A204.1 (cell line): ENCODE measurements around the gene LRP5.
"Not testable (repeated sequence)": the region's sequence is repeated elsewhere in the genome, so short reads cannot be mapped to it uniquely, and the experiment has no call there.

Experiments used
- FAIRE-seq: peaks from 2 replicates; lab custom pipeline; 2012; peaks lifted over from hg19 to GRCh38; lab: Jason Lieb, UNC

Gene LRP5

DNA sequence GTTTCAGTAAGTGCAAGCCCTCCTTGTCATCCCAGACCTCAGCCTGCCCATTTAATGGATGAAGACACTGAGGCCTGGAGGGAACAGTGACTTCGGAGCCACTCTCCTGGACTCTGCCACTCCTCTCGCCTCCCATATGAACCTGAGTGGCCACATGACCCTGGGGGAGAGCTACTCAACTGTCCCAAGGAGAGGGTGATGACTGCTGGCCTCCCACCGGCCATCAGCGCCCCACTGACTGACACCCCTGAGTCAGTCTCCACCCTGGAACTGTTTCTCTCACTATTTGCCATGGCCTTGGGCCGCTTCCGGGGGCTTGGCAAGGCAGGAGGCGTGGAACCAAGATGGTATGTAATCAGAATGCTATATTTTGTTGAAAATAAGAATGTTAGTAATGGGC, 17.1 kb downstream of the LRP5 start:
- FAIRE-seq, result no peak

DNA sequence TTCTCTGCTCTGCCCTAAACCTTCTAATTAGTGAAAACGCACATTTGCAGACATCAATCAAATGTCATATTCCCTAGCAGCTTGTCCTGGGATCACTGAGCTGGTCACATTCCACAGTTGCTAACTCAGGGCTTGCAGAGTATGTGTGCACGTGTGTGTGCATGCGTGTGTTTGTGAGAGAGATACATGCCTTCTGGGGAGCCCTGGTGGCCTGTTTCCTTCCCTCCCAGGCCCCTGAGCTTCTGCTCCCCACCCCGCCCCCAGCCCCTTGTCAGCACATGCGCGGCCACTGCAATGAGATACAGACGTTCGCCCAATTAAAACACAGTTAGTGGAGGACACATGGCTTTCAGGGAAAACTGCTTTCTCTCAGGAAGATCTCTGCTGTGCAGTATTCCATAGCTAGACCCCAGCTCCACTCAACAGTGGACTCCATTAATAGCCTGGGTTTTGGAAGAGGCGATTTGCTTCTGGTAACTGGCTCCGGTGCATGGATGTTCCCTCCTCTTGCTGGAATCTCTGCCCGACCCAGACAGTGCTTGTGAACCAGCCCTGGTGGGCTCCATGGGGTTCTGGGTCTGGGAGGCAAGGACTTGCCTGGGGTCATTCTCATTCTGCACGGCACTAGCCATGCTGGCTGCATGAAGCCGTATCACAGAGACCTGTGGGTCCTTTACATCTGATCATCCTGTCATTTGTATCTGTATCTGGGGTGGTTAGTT, 17.7 kb downstream of the LRP5 start:
- no peak for FAIRE-seq

DNA sequence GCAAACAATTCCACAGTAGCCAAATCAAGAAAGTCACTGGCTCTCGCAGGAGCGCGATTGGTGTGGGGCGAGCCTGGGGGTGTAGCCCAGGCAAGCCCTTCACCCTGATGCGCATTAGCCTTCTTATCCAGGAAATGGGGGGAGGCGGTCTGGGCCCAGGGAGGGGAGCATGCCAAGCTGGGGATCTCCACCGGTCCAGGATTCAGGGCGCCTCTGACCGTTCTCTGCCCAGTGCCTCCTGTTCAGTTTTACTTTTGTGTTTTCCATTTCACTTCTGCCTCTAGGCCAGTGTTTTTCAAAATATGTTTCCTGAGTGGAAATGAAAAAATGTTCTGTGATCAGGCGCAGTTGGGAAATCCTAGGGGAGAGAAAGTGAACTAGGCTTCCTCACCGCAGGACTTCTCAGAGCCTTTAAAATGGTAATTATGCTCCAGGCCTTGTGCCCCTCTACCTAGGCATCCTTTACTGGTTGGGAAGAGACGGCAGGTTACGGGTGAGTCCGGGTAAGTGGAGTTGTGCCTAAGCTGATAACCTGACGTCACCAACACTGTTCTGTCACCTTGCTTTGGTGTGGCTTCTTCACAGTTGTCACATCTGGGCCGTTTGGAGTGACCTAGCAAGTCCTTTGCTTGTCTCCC, 18.4 kb downstream of the LRP5 start:
- FAIRE-seq, result no peak

DNA sequence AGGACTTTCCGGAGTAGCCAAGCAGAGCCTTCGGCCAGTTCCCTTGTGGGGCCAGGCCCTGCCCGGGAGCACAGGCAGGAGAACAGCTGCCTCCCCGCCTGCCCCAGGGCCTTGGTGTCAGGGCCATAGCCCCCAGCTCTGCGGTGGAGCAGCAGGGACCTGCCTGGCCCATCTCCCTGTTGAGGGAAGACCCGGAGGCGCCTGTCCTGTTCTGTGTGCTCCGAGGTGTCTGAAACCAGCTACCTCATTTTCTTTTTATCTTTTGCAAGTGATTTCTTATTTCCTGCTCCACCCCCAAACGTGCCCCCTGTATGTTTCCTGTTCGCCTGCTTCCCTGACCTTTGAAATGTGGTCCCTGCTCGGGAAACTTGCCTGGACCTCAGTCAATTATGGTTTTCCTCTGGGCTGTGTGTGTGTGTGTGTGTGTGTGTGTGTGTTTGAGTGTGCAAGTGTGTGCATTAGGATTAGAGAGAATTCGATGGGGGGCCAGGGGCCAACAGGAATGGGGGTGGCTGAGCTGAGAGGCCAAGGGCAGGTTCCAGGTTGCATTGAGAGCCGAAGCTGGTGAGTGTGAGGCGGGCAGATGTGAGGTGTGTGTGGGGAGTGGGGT, 19.1 kb downstream of the LRP5 start:
- FAIRE-seq, result no peak

DNA sequence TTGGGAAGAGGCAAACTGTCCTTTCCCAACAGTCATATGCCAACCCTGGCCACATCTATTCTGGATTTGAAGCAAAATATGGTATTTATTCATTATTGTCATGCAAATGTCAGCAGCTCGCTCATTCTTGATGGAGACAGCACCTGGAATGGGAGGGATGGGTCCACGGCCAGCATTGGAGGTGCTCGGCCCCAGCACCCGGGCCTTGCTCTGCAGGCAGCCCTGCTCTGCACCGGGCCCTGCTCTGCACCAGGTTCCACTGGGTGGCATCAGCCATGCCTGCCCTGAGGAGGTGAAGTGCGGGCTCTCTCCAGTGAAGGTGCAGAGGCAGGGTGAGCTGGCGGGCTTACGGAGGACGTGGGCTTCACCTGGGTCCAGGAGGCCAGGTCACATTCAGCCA, 19.8 kb downstream of the LRP5 start:
- no peak for FAIRE-seq

DNA sequence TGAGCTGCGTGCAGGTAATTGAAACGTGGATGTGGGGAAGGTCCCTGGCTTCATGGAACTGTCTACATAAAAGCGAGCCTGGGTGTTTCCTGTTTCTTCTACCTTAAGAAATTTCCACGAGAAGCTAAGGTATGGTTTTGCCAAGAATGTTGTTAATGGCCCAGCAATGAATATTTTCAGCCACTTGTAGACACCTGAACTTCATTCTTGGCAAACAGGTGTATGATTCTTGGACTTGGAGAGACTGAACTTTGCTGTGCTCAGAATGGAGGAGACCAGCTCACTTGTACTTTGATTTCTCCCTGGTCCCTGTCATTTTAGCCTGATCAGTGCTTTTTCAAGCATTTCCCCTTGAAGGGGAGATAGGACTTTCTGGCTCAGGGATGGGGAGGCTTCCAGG, 20.8 kb downstream of the LRP5 start:
- no peak for FAIRE-seq

DNA sequence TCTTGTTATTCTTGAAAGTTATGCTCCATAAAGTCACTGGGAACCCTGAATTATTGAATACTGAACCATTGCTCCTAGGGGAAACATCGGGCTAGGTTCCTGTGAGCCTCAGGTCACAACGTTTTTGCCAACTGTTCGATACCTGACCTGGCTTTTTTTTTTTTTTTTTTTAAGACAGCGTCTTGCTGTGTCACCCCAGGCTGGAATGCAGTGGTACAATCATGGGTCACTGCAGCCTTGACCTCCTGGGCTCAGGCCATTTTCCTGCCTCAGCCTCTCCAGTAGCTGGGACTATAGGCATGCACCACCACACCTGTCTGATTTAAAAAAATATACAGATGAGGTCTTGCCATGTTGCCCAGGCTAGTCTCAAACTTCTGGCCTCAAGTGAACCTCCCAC, 22.5 kb downstream of the LRP5 start:
- no peak for FAIRE-seq

DNA sequence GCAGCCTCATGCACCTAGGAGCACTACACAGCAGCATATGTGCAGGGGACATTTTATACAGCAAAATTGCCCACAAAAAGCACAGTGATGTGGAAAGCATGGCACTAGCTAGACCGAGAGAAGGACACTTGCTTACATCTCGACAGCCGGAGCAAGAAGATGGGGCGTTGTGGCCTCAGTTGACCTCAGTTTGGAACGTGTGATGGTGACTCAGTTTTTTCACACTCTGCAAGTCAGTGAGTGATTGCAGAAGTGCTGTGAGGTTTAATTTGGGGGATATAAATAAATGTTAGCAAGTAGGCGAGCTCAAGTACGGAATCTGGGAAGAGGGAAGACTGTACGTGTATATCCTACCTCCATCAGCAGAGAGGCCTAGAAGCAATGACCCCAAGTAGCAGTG, 23.3 kb downstream of the LRP5 start:
- FAIRE-seq, result no peak

DNA sequence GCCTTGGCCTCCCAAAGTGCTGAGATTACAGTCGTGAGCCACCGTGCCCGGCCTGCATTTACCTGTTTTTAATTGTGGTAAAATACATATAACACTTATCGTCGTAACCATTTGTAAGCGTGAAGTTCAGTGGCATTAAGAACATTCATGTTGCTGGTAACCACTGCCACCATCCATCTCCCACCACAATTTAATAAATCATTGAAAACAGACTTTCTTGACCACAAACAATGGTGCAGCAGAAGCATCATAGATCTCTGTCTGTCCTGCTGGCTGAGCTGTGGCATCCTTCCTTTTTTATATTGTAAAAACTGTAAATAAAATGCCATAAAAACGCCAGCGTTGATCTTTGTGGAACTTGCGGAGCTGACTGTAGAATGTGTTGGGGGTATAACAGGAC, 24.3 kb downstream of the LRP5 start:
- no peak for FAIRE-seq

DNA sequence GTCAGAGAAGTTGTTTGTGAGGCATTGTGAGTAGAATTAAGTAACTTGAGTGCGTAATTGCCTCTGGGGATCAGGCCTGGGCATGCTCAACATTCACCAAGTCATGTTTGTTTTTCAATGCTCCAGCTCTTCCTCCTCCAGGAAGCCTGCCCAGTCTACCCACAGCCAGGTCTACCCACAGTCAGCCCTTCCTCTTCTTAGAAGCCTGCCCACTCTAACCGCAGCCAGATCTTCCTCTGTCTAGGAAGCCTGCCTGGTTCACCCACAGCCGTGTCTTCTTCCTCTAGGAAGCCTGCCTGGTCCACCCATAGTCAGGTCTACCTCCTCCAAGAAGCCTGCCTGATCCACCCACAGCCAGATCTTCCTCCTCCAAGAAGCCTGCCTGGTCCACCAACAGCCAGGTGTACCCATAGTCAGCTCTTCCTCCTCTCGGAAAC, 25.0 kb downstream of the LRP5 start:
- FAIRE-seq, result no peak

DNA sequence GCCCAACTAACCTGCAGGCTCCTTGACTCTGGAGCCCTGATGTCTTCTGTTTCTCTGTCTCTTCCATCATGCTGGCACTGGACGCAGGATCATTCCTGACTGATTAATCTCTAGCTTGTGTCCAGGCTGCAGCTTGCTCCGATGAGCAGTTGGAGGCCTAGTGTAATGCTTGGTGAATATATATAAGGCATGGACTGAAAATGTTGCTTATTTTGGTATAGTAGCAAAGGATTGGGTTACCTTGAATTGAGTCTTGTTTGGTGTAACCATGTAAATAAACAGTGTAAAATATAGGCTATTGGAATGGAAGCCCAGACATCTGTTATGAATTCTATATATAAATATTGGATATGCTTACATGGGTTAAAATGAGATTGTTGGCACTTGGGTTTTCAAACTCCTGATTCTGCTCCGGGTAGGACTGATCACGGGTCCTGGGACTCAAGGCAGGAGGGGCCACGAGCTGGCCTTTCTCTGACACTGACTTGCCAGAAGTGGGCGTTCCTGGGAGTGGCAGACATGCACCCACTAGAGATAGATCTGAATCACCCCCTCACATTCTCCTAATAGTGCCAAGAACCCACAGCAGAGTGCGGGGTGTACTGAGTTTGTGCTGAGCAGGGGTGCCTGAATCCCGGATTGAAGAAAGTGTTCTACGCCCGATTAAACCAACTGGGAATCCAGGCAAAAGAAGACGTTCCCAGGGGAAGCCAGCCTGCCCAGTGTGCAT, 25.8 kb downstream of the LRP5 start:
- no peak for FAIRE-seq

DNA sequence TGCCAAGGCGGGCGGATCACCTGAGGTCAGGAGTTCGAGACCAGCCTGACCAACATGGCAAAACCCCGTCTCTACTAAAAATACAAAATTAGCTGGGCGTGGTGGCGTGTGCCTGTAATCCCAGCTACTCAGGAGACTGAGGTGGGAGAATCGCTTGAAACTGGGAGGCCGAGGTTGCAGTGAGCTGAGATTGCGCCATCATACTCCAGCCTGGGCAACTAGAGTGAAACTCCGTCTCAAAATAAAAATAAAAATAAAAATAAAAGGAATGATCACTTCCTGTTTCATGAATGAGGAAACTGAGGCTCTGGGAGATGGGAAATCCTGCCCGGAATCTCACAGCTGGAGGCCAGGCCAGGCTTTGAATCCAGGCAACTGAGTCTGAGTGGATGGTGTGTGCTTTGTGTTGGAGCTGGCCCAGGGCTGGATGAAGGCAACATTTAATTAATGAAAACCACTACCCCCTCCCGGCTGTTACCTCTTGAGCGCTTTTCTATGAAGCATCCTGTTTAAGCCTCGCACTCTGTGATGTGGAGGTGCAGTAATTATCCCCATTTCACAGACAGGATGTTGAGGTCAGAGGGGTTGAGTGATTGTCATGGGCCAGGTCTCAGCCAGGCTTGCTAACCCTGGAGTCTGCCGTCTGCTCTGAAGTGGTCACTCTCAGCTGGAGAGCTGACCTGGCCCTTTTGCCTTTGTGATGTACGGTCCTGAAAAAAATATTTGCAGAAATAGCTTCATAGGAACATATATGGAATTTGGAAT, 27.8 kb downstream of the LRP5 start:
- FAIRE-seq, result no peak

DNA sequence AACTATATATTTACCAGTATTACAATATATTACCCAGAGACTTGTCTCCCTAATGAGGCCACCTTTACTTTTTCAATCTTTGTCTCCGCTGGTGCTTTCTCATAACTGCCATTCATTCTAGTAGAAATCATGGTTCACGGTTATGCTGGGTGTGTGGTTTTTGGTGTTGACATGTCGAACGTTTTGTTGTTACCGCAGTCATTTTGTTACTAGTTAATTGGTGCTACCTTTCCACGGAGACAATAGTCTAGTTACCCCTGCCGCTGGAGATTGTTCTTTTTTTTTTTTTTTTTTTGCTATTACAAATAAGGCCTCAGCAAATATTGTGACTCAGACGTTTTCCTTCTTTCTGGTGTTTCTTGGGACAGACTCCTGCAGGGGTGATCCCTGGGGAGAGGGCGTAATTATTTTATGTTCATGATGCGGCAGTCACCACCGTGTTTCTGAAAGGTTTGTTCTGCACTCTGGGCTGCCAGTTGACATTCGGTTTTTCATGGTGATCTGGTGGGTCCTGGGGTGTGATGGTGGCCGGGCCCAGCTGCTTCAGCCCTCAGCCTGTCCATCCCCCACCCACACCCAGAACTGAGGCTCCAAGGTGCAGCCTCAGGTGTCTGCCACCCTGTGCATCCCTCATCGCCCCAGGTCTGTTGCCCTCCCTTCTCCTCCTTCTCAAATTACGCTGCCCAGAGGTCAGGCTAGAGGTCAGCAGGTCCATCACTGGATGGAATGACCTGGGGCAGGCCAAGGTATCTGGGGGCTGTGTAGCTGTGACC, 28.6 kb downstream of the LRP5 start:
- FAIRE-seq, result no peak

DNA sequence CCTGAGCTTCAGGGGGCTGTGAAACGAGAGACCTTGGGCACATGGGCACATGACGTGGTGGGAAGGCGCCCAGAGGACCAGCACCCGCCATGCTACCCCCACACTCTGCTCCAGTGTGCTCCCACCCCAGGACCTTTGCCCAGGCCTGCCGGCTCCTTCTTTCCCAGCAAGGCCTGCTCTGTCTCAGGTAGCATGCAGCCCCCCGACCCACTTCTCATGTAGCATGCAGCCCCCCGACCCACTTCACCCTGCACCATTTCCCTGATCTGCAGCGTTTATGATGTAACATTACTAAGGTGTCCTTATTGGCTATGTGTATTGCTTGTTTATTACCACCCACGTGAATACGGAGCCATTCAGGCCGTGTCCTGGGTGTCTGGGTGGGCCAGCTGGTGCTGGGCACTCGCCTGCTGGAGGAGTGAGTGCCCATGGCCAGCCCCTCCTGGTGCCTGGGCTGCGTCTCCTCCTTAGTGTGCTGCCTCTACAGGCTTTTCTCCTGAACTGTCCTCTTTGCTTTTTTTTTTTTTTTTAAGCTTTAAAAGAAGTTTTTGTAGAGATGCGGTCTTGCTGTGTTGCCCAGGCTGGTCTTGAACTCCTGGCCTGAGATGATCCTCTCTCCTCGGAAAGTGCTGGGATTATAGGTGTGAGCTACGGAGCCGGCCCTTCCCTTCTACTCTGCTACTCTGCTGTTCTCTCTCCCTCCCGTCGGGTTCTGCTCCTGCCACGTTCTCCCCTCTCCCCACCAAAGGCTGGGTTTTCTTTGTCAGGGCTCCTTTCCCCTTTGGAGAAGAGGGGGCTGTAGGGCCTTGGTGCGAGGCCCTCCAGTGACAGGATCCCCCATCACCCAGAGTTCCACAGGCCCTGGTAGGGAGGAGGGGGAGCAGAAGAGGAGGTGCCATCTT, 29.4 kb downstream of the LRP5 start:
- FAIRE-seq, result no peak

DNA sequence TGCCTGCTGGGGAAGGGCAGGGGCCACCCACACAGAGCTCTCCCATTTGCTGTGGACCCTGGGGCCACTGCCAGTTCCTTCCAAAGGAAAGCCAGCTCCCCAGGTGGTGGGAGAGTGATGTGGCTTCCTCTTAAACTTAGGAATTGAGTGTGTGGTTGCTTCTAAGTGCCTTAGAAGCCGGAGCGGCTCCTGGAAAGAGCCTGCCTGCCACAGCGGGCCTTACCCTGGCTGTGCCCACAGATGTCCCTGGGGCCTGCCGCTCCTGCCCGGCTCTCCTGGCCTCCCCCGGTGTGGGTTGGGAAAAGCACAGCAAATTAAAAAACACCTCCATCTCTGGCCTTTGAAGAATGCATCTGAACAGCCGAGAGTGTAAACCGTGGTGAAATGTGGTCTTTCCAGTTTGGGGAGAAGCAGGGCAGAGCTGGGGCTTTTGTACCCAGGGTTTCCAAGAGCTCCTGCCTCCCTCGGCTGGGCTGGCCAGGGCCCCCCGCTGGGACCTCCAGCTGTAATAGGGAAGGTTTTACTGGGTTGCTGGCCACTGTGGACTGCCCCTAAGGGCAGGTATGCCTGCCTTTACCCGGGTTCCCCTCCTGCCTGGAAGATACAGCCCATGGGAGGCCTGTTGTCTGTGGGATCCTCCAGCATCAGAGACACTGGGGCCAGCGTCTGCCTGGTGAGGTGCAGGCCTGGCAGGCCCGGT, 30.2 kb downstream of the LRP5 start:
- no peak for FAIRE-seq

DNA sequence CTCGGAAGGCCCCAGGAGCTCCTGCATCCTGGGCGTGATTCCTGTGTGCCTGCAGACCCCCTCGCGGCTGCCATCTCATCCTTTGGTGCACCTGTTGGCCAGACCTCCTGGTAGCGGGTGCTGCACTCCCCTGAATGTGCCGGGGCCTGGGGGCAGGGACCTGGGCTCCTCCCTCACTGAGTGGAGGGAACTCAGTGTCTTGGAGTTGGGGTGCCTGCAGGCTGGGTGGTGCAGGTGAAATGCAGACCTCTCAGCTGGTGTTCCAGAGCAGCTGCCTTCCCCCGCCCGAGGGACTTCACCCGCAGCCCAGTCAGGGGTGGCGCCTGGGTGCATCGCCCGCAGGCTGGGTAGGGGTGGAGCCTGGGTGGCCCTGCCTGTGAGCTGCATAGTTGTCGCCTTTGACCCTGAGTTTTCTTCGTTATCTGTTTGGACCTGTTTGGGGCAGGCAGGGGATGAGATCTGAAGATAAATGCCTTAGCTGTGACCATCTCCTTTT, 31.4 kb downstream of the LRP5 start:
- no peak for FAIRE-seq

DNA sequence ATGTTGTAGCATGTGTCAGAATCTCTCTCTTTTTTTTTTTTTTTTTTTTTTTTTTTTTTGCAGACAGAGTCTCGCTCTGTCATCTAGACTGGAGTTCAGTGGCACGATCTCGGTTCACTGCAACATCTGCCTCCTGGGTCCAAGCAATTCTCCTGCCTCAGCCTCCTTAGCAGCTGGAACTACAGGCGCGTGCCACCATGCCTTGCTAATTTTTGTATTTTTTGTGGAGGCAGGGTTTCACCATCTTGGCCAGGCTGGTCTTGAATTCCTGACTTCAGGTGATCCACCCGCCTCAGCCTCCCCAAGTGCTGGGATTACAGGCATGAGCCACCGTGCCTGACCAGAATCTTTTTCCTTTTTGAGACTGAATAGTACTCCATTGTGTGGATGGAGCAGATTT, 32.4 kb downstream of the LRP5 start:
- not testable (repeated sequence) for FAIRE-seq

DNA sequence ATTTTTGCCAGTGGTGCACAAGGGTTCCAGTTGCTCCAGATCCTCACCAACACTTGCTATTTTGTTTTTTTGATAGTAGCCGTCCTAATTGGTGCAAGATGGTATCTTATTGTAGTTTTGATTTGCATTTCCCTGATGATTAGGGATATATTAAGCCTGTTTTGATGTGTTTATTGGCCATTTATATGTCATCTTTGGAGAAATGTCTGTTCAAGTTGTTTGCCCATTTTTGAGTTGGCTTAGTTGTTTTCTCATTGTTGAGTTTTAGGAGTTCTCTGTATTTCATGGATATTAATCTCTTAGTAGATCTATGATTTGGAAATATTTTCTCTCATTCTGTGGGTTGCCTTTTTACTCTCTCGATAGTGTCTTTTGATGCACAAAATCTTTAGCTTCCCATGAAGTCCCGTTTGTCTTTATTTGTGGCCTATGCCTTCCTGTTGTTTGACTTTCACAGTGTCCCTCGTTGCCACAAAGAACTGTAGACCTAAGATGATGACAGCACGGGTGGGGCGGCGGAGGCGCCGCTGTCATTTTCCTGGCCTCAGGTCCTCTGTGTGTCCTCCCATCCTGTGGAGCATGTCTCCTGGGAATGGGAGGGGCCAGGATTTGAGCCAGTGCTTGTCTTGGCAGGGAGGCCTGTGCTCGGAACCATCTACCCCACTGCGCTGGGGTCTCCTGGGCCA, 33.5 kb downstream of the LRP5 start:
- no peak for FAIRE-seq

DNA sequence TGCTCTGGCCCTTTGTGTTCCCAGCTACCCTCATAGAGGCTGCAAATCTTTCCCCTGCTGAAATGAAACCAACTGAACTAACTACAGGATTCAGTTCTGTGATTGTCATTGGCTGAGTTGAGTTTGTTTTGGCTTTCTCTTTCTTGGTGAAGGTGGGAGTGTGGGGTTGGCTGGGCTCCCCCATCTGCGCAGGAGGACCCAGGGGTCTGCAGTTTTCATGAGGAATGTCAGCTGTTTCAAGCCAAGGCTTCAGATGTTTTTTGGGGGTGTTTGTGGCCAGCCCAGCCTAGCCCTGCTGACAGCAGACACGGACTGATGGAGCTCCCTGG, 34.0 kb downstream of the LRP5 start:
- FAIRE-seq, result no peak
